ENCODE measurements around the gene UBA7.
"Not testable (repeated sequence)": the region's sequence is repeated elsewhere in the genome, so short reads cannot be mapped to it uniquely, and the experiment has no call there.

Gene UBA7

GRCh38 chr3:49780080-49780974, 33.4 kb downstream of the UBA7 start:
- no peak for TF ChIP-seq POLR2AphosphoS5 (IDR thresholded peaks at IDR 0.05; ENCODE audit: low read depth, low read length)
- no peak for TF ChIP-seq POLR2A (IDR thresholded peaks at IDR 0.05; ENCODE audit: low read depth, low read length)
- TF ChIP-seq TAF1 (IDR thresholded peaks at IDR 0.05; ENCODE audit: borderline replicate concordance, low read depth, low read length), result no peak
- DNase-seq (ENCODE audit: insufficient read length) (no peak), FAIRE-seq (no peak)

- no peak for TF ChIP-seq POLR2A (IDR thresholded peaks at IDR 0.05; ENCODE audit: low read depth, low read length)
- TF ChIP-seq TAF1 (IDR thresholded peaks at IDR 0.05; ENCODE audit: borderline replicate concordance, low read depth, low read length), result no peak
- TF ChIP-seq POLR2AphosphoS5 (IDR thresholded peaks at IDR 0.05; ENCODE audit: low read depth, low read length), result no peak
- no peak for DNase-seq (ENCODE audit: insufficient read length)
- FAIRE-seq, result no peak
Observed at GRCh38 chr3:49779358-49780079, 34.2 kb downstream of the UBA7 start.

GRCh38 chr3:49776101-49776500, 37.7 kb downstream of the UBA7 start:
- not testable (repeated sequence) for FAIRE-seq; DNase-seq (ENCODE audit: insufficient read length)

- DNase-seq (ENCODE audit: insufficient read length) (no peak), FAIRE-seq (no peak)
- TF ChIP-seq POLR2A (IDR thresholded peaks at IDR 0.05; ENCODE audit: low read depth, low read length), result no peak
- no peak for TF ChIP-seq POLR2AphosphoS5 (IDR thresholded peaks at IDR 0.05; ENCODE audit: low read depth, low read length)
- no peak for TF ChIP-seq TAF1 (IDR thresholded peaks at IDR 0.05; ENCODE audit: borderline replicate concordance, low read depth, low read length)
Observed at GRCh38 chr3:49775538-49775937, 38.2 kb downstream of the UBA7 start.

- DNase-seq (ENCODE audit: insufficient read length) (no peak), FAIRE-seq (no peak)
- no peak for TF ChIP-seq TAF1 (IDR thresholded peaks at IDR 0.05; ENCODE audit: borderline replicate concordance, low read depth, low read length)
- no peak for TF ChIP-seq POLR2AphosphoS5 (IDR thresholded peaks at IDR 0.05; ENCODE audit: low read depth, low read length)
- TF ChIP-seq POLR2A (IDR thresholded peaks at IDR 0.05; ENCODE audit: low read depth, low read length), result no peak
Observed at GRCh38 chr3:49772703-49773102, 41.0 kb downstream of the UBA7 start.

GRCh38 chr3:49771340-49771938, 42.3 kb downstream of the UBA7 start:
- no peak for DNase-seq (ENCODE audit: insufficient read length)
- TF ChIP-seq POLR2AphosphoS5 (IDR thresholded peaks at IDR 0.05; ENCODE audit: low read depth, low read length), result no peak
- TF ChIP-seq POLR2A (IDR thresholded peaks at IDR 0.05; ENCODE audit: low read depth, low read length), result no peak
- no peak for TF ChIP-seq TAF1 (IDR thresholded peaks at IDR 0.05; ENCODE audit: borderline replicate concordance, low read depth, low read length)
- FAIRE-seq, result peak; percentile 5

- no peak for FAIRE-seq
- TF ChIP-seq TAF1 (IDR thresholded peaks at IDR 0.05; ENCODE audit: borderline replicate concordance, low read depth, low read length) (no peak), POLR2AphosphoS5 (IDR thresholded peaks at IDR 0.05; ENCODE audit: low read depth, low read length) (no peak), POLR2A (IDR thresholded peaks at IDR 0.05; ENCODE audit: low read depth, low read length) (no peak)
Observed at GRCh38 chr3:49769926-49770325, 43.8 kb downstream of the UBA7 start.

GRCh38 chr3:49769286-49769915, 44.4 kb downstream of the UBA7 start:
- FAIRE-seq (no peak), DNase-seq (ENCODE audit: insufficient read length) (no peak)
- TF ChIP-seq TAF1 (IDR thresholded peaks at IDR 0.05; ENCODE audit: borderline replicate concordance, low read depth, low read length) (no peak), POLR2AphosphoS5 (IDR thresholded peaks at IDR 0.05; ENCODE audit: low read depth, low read length) (no peak), POLR2A (IDR thresholded peaks at IDR 0.05; ENCODE audit: low read depth, low read length) (no peak)

More at GRCh38 chr3:49769926-49770325, 43.8 kb downstream of the UBA7 start:
- no peak for DNase-seq (ENCODE audit: insufficient read length)

GRCh38 chr3:49763981-49764380, 49.8 kb downstream of the UBA7 start:
- TF ChIP-seq TAF1 (IDR thresholded peaks at IDR 0.05; ENCODE audit: borderline replicate concordance, low read depth, low read length), result no peak
- FAIRE-seq (no peak), DNase-seq (ENCODE audit: insufficient read length) (no peak)

GRCh38 chr3:49761661-49762060, 52.1 kb downstream of the UBA7 start:
- TF ChIP-seq POLR2AphosphoS5 (IDR thresholded peaks at IDR 0.05; ENCODE audit: low read depth, low read length) (no peak), TAF1 (IDR thresholded peaks at IDR 0.05; ENCODE audit: borderline replicate concordance, low read depth, low read length) (no peak), POLR2A (IDR thresholded peaks at IDR 0.05; ENCODE audit: low read depth, low read length) (no peak)
- FAIRE-seq, result no peak

GRCh38 chr3:49759226-49759625, 54.5 kb downstream of the UBA7 start:
- DNase-seq (ENCODE audit: insufficient read length) (no peak), FAIRE-seq (no peak)
- TF ChIP-seq POLR2AphosphoS5 (IDR thresholded peaks at IDR 0.05; ENCODE audit: low read depth, low read length), result no peak
- TF ChIP-seq TAF1 (IDR thresholded peaks at IDR 0.05; ENCODE audit: borderline replicate concordance, low read depth, low read length), result no peak
- no peak for TF ChIP-seq POLR2A (IDR thresholded peaks at IDR 0.05; ENCODE audit: low read depth, low read length)

More at GRCh38 chr3:49761661-49762060, 52.1 kb downstream of the UBA7 start:
- DNase-seq (ENCODE audit: insufficient read length), result no peak

Data from GM12892 (cell line).